ENCODE measurements around the gene SPTBN1. TPM values are rescaled to one million over a fixed set of nuclear protein-coding genes. Genes with fewer than 3 reads are reported as not detected.

Gene SPTBN1
- total RNA-seq, 1 donor from 2014 or later = 251 TPM

DNA sequence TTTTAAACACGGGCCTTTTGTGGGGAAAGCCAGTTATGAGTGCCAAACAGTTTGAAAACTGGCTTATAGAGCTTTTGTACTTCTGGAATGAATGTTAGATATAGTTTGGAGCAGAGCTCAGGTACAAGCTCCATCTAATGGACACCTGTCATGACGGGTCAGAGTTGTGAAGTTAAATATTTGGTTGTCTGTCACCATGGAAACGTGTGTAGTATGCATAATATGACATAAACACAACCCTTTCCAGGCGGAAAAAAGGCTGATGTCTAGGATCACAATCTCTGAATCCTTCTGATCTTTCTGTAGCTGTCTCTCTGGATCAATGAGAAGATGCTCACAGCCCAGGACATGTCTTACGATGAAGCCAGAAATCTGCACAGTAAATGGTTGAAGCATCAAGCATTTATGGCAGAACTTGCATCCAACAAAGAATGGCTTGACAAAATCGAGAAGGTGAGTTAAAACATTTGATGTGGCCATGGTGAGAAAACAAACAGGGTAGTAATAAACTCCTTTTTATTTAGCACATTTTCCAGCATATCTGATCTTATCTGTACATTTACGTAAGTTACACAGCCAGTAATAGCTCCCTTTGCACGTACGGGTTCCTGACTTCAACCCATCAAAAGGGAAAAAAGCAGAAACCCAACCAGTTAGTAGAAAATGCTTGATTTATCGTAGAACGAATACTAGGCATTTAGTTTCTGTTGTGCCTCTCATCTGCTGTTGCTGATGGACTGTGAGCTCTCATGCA lies 186.7 kb downstream of the SPTBN1 start:
- H3K36me3 ChIP-seq (ENCODE audit: control insufficient read depth in 3 of 3, insufficient read depth in 3 of 3, low read length in 3 of 3) = peaks cover 43 to 66% (median 56%) of the 10 kb centered on the region in 3 donors
- no peak overlapping the region for H3K27ac ChIP-seq (ENCODE audit: low read depth, low read length)
- H3K27me3 ChIP-seq (ENCODE audit: control insufficient read depth in 3 of 3, insufficient read depth in 3 of 3, low read length in 3 of 3) = no peaks in the 10 kb centered on the region
- H3K4me1 ChIP-seq (ENCODE audit: control insufficient read depth in 3 of 3, insufficient read depth in 3 of 3, low read length in 3 of 3) = peaks cover 5 to 12% (median 8%) of the 10 kb centered on the region in 3 donors
- no peak overlapping the region for H3K4me3 ChIP-seq (ENCODE audit: low read length in 3 of 3)
- H3K9ac ChIP-seq (ENCODE audit: low read depth in 1 of 3, low read length in 3 of 3) = no peak overlapping the region
- H3K9me3 ChIP-seq (ENCODE audit: control insufficient read depth in 3 of 3, low read length in 3 of 3) = no peaks in the 10 kb centered on the region

DNA sequence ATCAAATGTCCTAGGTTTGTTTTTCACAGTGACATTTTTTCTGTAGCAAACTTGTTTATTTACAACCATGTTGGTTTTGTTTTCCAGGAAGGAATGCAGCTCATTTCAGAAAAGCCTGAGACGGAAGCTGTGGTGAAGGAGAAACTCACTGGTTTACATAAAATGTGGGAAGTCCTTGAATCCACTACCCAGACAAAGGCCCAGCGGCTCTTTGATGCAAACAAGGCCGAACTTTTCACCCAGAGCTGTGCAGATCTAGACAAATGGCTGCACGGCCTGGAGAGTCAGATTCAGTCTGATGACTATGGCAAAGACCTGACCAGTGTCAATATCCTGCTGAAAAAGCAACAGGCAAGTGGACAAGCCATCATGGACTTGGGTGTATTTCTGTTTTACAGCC lies 188.1 kb downstream of the SPTBN1 start:
- Histone ChIP-seq H3K36me3 (ENCODE audit: control insufficient read depth in 3 of 3, insufficient read depth in 3 of 3, low read length in 3 of 3) (peaks cover 55 to 67% (median 59%) of the 10 kb centered on the region in 3 donors), H3K4me1 (ENCODE audit: control insufficient read depth in 3 of 3, insufficient read depth in 3 of 3, low read length in 3 of 3) (peaks cover 5 to 8% (median 6%) of the 10 kb centered on the region in 3 donors), H3K4me3 (ENCODE audit: low read length in 3 of 3) (no peak overlapping the region), H3K27me3 (ENCODE audit: control insufficient read depth in 3 of 3, insufficient read depth in 3 of 3, low read length in 3 of 3) (no peaks in the 10 kb centered on the region), H3K9ac (ENCODE audit: low read depth in 1 of 3, low read length in 3 of 3) (no peak overlapping the region), H3K27ac (ENCODE audit: low read depth, low read length) (no peak overlapping the region), H3K9me3 (ENCODE audit: control insufficient read depth in 3 of 3, low read length in 3 of 3) (no peaks in the 10 kb centered on the region)

DNA sequence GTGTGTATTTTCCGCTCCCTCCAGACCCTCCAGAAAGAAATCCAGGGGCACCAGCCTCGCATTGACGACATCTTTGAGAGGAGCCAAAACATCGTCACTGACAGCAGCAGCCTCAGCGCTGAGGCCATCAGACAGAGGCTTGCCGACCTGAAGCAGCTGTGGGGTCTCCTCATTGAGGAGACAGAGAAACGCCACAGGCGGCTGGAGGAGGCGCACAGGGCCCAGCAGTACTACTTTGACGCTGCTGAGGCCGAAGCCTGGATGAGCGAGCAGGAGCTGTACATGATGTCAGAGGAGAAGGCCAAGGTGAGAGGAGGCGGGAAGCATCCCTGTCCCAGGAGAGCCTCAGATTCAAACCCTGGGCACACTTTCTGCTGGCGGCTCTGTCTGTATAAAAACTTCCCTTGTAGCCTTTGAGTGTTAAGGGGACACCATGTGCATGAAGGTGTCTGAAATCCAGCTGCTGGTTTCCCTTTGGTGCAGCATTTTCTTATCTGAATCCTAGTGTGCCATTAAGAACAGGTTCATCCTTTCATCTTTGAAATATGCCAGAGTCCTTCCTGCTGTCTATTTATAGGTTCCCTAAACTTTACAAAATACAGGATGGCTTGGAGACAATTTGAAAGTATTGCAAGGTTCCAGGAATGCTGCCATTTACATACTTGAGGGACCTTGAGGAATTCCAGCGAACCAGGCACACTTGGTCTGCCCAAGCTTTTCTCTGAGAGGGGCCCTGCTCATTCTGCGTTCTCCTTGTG lies 190.2 kb downstream of the SPTBN1 start:
- H3K27ac ChIP-seq (ENCODE audit: low read depth, low read length) = no peak overlapping the region
- H3K9me3 ChIP-seq (ENCODE audit: control insufficient read depth in 3 of 3, low read length in 3 of 3) = no peaks in the 10 kb centered on the region
- H3K4me1 ChIP-seq (ENCODE audit: control insufficient read depth in 3 of 3, insufficient read depth in 3 of 3, low read length in 3 of 3) = no peaks in the 10 kb centered on the region
- no peak overlapping the region for H3K9ac ChIP-seq (ENCODE audit: low read depth in 1 of 3, low read length in 3 of 3)
- no peaks in the 10 kb centered on the region for H3K27me3 ChIP-seq (ENCODE audit: control insufficient read depth in 3 of 3, insufficient read depth in 3 of 3, low read length in 3 of 3)
- H3K36me3 ChIP-seq (ENCODE audit: control insufficient read depth in 3 of 3, insufficient read depth in 3 of 3, low read length in 3 of 3) = peaks cover 60 to 78% (median 76%) of the 10 kb centered on the region in 3 donors
- H3K4me3 ChIP-seq (ENCODE audit: low read length in 3 of 3) = no peak overlapping the region

DNA sequence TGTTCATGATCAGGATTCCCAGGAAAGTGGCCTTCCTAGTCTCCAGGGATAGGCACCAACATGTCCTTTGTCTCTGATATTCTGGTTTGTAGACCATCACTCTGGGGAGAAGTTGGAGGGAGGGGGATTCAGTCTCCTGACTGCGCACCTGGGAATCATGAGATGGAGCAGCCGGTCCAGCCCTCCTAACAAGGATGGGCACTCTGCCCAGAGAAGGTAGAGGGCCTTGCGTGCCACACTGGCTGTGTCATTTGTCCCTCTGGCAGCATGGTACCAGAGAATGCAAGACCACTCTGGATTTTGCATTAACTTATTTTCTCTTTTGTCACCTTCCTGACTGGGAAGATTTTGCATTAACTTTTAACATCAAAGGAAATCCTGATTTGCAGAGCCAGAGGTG lies 192.1 kb downstream of the SPTBN1 start:
- no peak overlapping the region for H3K9ac ChIP-seq (ENCODE audit: low read depth in 1 of 3, low read length in 3 of 3)
- peaks cover 60 to 91% (median 73%) of the 10 kb centered on the region in 3 donors for H3K36me3 ChIP-seq (ENCODE audit: control insufficient read depth in 3 of 3, insufficient read depth in 3 of 3, low read length in 3 of 3)
- no peaks in the 10 kb centered on the region for H3K4me1 ChIP-seq (ENCODE audit: control insufficient read depth in 3 of 3, insufficient read depth in 3 of 3, low read length in 3 of 3)
- no peaks in the 10 kb centered on the region for H3K9me3 ChIP-seq (ENCODE audit: control insufficient read depth in 3 of 3, low read length in 3 of 3)
- H3K27ac ChIP-seq (ENCODE audit: low read depth, low read length) = no peak overlapping the region
- H3K4me3 ChIP-seq (ENCODE audit: low read length in 3 of 3) = no peak overlapping the region
- no peaks in the 10 kb centered on the region for H3K27me3 ChIP-seq (ENCODE audit: control insufficient read depth in 3 of 3, insufficient read depth in 3 of 3, low read length in 3 of 3)

- Histone ChIP-seq H3K27ac (ENCODE audit: low read depth, low read length) (no peak overlapping the region), H3K4me1 (ENCODE audit: control insufficient read depth in 3 of 3, insufficient read depth in 3 of 3, low read length in 3 of 3) (no peaks in the 10 kb centered on the region), H3K4me3 (ENCODE audit: low read length in 3 of 3) (no peak overlapping the region), H3K27me3 (ENCODE audit: control insufficient read depth in 3 of 3, insufficient read depth in 3 of 3, low read length in 3 of 3) (no peaks in the 10 kb centered on the region), H3K36me3 (ENCODE audit: control insufficient read depth in 3 of 3, insufficient read depth in 3 of 3, low read length in 3 of 3) (peaks cover 67 to 96% (median 79%) of the 10 kb centered on the region in 3 donors), H3K9ac (ENCODE audit: low read depth in 1 of 3, low read length in 3 of 3) (no peak overlapping the region), H3K9me3 (ENCODE audit: control insufficient read depth in 3 of 3, low read length in 3 of 3) (no peaks in the 10 kb centered on the region)
These were observed 193.1 kb downstream of the SPTBN1 start for GRCh38 chr2:54649191-54649590.

DNA sequence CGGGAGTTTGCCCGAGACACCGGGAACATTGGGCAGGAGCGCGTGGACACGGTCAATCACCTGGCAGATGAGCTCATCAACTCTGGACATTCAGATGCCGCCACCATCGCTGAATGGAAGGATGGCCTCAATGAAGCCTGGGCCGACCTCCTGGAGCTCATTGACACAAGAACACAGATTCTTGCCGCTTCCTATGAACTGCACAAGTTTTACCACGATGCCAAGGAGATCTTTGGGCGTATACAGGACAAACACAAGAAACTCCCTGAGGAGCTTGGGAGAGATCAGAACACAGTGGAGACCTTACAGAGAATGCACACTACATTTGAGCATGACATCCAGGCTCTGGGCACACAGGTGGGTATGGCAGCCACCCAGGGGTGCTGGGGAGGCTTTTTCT lies 193.5 kb downstream of the SPTBN1 start:
- Histone ChIP-seq H3K9me3 (ENCODE audit: control insufficient read depth in 3 of 3, low read length in 3 of 3) (no peaks in the 10 kb centered on the region), H3K27ac (ENCODE audit: low read depth, low read length) (no peak overlapping the region), H3K9ac (ENCODE audit: low read depth in 1 of 3, low read length in 3 of 3) (no peak overlapping the region), H3K4me3 (ENCODE audit: low read length in 3 of 3) (no peak overlapping the region), H3K4me1 (ENCODE audit: control insufficient read depth in 3 of 3, insufficient read depth in 3 of 3, low read length in 3 of 3) (no peaks in the 10 kb centered on the region), H3K27me3 (ENCODE audit: control insufficient read depth in 3 of 3, insufficient read depth in 3 of 3, low read length in 3 of 3) (no peaks in the 10 kb centered on the region), H3K36me3 (ENCODE audit: control insufficient read depth in 3 of 3, insufficient read depth in 3 of 3, low read length in 3 of 3) (peaks cover 67 to 95% (median 76%) of the 10 kb centered on the region in 3 donors)

DNA sequence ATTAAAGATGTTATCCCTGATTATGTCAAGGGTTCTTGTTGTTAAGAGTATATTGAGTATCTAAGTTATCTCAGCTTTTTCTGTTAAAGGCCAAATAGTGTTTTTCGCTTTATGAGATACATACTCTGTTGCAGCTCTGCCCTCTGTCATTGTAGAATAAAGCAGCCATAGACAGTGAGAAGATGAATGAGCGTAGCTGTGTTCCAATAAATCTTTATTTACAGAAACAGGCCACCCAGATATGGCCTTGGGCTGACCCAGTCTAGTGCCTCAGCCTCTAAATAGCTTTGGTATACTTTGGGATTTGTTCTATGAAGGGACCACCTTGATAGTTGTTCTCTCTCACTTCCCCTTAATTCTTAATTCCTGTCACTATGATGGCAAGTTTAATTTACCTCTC lies 194.5 kb downstream of the SPTBN1 start:
- Histone ChIP-seq H3K27ac (ENCODE audit: low read depth, low read length) (no peak overlapping the region), H3K9me3 (ENCODE audit: control insufficient read depth in 3 of 3, low read length in 3 of 3) (no peaks in the 10 kb centered on the region), H3K4me1 (ENCODE audit: control insufficient read depth in 3 of 3, insufficient read depth in 3 of 3, low read length in 3 of 3) (no peaks in the 10 kb centered on the region), H3K9ac (ENCODE audit: low read depth in 1 of 3, low read length in 3 of 3) (no peak overlapping the region), H3K4me3 (ENCODE audit: low read length in 3 of 3) (no peak overlapping the region), H3K27me3 (ENCODE audit: control insufficient read depth in 3 of 3, insufficient read depth in 3 of 3, low read length in 3 of 3) (no peaks in the 10 kb centered on the region), H3K36me3 (ENCODE audit: control insufficient read depth in 3 of 3, insufficient read depth in 3 of 3, low read length in 3 of 3) (peaks cover 68 to 95% (median 77%) of the 10 kb centered on the region in 3 donors)

DNA sequence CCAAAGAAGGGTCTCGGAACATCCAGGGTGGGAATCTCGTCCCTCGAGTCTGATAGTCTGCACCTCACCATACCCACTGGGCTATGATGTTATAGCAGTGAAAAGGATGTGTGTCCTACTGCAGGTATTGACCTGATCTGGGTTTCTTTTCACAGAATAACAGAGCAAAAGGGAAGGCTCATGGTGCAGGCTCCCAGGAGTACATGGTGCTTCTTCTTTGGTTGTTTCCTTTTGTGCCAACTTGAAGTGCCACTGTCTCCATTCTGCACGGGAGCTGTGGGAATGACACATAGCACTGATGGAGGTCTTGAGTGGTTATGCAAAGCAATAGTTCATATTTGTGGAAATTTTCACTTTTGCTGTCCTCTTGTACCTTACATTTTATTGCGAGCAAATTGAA lies 195.2 kb downstream of the SPTBN1 start:
- no peaks in the 10 kb centered on the region for H3K27me3 ChIP-seq (ENCODE audit: control insufficient read depth in 3 of 3, insufficient read depth in 3 of 3, low read length in 3 of 3)
- no peaks in the 10 kb centered on the region for H3K9me3 ChIP-seq (ENCODE audit: control insufficient read depth in 3 of 3, low read length in 3 of 3)
- H3K4me3 ChIP-seq (ENCODE audit: low read length in 3 of 3) = no peak overlapping the region
- H3K36me3 ChIP-seq (ENCODE audit: control insufficient read depth in 3 of 3, insufficient read depth in 3 of 3, low read length in 3 of 3) = peaks cover 65 to 94% (median 77%) of the 10 kb centered on the region in 3 donors
- H3K4me1 ChIP-seq (ENCODE audit: control insufficient read depth in 3 of 3, insufficient read depth in 3 of 3, low read length in 3 of 3) = no peaks in the 10 kb centered on the region
- H3K27ac ChIP-seq (ENCODE audit: low read depth, low read length) = no peak overlapping the region
- no peak overlapping the region for H3K9ac ChIP-seq (ENCODE audit: low read depth in 1 of 3, low read length in 3 of 3)

DNA sequence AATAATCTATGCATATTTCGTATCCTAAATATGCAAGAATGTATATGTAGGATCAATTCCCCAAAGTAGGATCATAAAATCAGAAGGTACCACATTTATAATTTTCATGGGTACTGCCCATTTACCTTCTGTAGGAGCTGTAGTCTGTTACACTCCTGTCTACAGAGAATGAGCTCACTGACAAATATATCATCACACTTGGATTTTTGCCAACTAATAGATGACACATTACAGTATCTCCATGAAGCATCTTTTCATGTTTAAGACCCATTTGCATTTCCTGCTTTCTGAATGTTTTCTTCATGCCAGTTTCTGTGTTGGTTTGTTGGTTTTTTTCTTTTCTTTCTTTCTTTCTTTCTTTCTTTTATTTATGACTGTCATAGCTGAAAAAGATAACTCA lies 196.4 kb downstream of the SPTBN1 start:
- Histone ChIP-seq H3K4me1 (ENCODE audit: control insufficient read depth in 3 of 3, insufficient read depth in 3 of 3, low read length in 3 of 3) (peaks cover 0 to under 1% (median 0%) of the 10 kb centered on the region in 3 donors), H3K27me3 (ENCODE audit: control insufficient read depth in 3 of 3, insufficient read depth in 3 of 3, low read length in 3 of 3) (no peaks in the 10 kb centered on the region), H3K27ac (ENCODE audit: low read depth, low read length) (no peak overlapping the region), H3K4me3 (ENCODE audit: low read length in 3 of 3) (no peak overlapping the region), H3K9me3 (ENCODE audit: control insufficient read depth in 3 of 3, low read length in 3 of 3) (no peaks in the 10 kb centered on the region), H3K9ac (ENCODE audit: low read depth in 1 of 3, low read length in 3 of 3) (no peak overlapping the region), H3K36me3 (ENCODE audit: control insufficient read depth in 3 of 3, insufficient read depth in 3 of 3, low read length in 3 of 3) (peaks cover 57 to 90% (median 75%) of the 10 kb centered on the region in 3 donors)

DNA sequence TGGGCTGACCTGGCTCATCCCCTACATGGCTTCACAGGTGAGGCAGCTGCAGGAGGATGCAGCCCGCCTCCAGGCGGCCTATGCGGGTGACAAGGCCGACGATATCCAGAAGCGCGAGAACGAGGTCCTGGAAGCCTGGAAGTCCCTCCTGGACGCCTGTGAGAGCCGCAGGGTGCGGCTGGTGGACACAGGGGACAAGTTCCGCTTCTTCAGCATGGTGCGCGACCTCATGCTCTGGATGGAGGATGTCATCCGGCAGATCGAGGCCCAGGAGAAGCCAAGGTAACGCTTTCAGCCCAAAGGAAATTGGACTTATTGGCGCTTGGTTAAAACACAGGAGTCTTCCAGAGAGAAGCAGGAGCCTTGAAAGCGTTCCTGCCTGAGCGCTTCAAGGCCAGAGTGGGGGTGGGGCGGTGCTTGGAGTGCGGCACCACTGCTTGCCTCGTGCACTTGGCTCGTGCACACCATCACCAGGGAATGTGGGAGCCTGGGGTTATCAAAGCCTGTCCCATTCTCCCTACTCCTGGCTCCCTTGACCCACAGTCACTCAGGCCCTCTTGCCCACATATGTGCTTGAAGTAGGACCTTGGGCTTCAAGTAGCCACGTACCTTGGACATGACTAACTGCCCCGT lies 197.6 kb downstream of the SPTBN1 start:
- Histone ChIP-seq H3K4me3 (ENCODE audit: low read length in 3 of 3) (no peak overlapping the region), H3K9ac (ENCODE audit: low read depth in 1 of 3, low read length in 3 of 3) (no peak overlapping the region), H3K27ac (ENCODE audit: low read depth, low read length) (no peak overlapping the region), H3K36me3 (ENCODE audit: control insufficient read depth in 3 of 3, insufficient read depth in 3 of 3, low read length in 3 of 3) (peaks cover 54 to 90% (median 75%) of the 10 kb centered on the region in 3 donors), H3K4me1 (ENCODE audit: control insufficient read depth in 3 of 3, insufficient read depth in 3 of 3, low read length in 3 of 3) (peaks cover 0 to 10% (median 5%) of the 10 kb centered on the region in 3 donors), H3K9me3 (ENCODE audit: control insufficient read depth in 3 of 3, low read length in 3 of 3) (no peaks in the 10 kb centered on the region), H3K27me3 (ENCODE audit: control insufficient read depth in 3 of 3, insufficient read depth in 3 of 3, low read length in 3 of 3) (no peaks in the 10 kb centered on the region)

Measured in skeletal muscle tissue (tissue), 4 donors.